Measurements from ENCODE around the gene SIL1.

- TF ChIP-seq EP300 (IDR thresholded peaks at IDR 0.05) (no peak), CTCF (IDR thresholded peaks at IDR 0.05) (no peak), POLR2AphosphoS5 (IDR thresholded peaks at IDR 0.05) (no peak)
Observed at GRCh38 chr5:139064613-139065012, 133.6 kb downstream of the SIL1 start.

Data from esophagus muscularis mucosa (tissue), 4 donors.